GM19025 (cell line): ENCODE data around the gene TMTC2.

ENCODE experiments used
- ATAC-seq: cut with Tn5 transposase; IDR thresholded peaks from one replicate; pipeline ENCODE4 v1.9.1; 2021; ENCODE audit warnings: mild to moderate bottlenecking, low read depth, moderate library complexity; ENCODE audit not compliant: unreplicated experiment

Gene TMTC2

GRCh38 chr12:83158613-83159207 lies 472.0 kb downstream of the TMTC2 start:
- ATAC-seq, result no peak

DNA sequence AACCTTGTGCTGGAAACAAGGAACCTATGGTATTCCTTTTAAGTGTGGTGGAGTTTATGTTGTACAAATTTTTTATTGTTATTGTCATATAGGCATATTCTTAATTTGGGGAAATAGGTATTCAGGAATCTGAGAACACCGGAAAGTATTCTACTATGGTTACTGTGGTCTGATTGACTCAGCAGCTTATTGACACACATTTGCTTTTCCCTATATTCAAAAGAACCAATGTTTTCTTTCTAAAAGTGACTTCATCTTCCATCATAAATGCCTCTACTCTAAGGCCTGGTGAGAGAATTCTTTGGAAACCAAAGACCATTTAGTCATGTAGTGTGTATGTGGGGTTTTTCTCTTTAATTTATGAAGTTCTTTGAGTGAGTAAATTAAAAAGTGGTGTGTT lies 474.8 kb downstream of the TMTC2 start:
- ATAC-seq, result no peak

GRCh38 chr12:83168751-83169150 lies 482.0 kb downstream of the TMTC2 start:
- no peak for ATAC-seq

- no peak for ATAC-seq
These were observed 485.7 kb downstream of the TMTC2 start for GRCh38 chr12:83172441-83172840.

DNA sequence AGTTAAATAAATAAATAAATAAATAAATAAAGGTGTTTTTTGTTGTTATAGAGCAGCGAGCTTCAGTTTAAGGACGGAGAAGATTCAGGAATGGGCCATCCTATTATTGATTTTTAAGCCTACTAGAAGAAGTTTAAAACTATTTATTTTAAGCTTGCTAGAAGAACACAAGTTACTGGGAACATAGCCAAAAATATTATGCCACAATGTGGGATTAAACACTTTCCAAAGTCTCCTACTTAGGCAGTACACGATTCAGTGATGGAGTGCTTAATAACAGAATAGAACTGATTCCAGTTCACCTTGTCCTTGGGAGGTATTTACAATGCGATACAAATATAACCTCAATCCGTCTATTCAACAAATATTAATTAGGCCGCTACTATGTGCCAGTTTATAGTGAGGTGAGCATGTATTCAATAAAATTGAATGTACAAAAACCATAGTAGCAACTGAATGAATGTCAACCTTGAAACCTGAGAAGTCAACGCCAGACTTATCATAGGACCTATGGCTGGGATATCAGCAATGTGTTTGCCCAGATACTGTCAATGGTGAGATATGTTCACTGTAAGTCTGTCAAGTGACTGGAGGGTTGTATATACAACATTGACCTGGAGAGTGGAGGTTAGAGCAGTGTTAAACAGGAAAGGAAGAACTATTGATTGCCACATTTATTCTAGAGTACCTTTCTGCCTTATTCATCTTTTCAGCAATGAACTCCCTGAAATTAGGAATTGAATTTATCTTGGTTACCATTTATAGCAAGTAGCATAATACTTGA lies 486.4 kb downstream of the TMTC2 start:
- no peak for ATAC-seq

DNA sequence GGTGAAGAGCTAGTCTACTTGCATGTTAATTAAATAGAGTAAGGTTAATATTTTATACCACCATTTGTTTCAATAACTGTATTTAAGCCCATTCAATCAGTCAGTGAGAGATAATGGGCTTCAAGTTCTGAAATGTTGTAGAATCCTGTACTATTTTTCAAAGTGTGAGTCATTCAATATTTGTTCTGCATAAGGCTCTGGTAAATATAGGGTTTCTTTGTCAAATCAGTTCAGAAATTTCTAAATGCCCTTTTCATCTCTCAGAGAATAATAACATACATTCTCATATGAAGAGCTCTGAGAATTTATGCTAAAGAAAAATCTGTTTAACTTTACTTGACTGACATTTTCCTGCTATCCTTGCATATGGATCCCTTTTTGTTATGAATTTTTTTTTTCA lies 493.3 kb downstream of the TMTC2 start:
- ATAC-seq, result no peak

GRCh38 chr12:83181074-83181473 lies 494.4 kb downstream of the TMTC2 start:
- ATAC-seq, result no peak

GRCh38 chr12:83183132-83183531 lies 496.4 kb downstream of the TMTC2 start:
- ATAC-seq, result no peak
